ENCODE data around the gene CHCHD3. TPM values are rescaled to one million over a fixed set of nuclear protein-coding genes. Genes with fewer than 3 reads are reported as not detected.

CHCHD3 gene
- total RNA-seq, 1 donor from 2014 or later, result 50.6 TPM

DNA sequence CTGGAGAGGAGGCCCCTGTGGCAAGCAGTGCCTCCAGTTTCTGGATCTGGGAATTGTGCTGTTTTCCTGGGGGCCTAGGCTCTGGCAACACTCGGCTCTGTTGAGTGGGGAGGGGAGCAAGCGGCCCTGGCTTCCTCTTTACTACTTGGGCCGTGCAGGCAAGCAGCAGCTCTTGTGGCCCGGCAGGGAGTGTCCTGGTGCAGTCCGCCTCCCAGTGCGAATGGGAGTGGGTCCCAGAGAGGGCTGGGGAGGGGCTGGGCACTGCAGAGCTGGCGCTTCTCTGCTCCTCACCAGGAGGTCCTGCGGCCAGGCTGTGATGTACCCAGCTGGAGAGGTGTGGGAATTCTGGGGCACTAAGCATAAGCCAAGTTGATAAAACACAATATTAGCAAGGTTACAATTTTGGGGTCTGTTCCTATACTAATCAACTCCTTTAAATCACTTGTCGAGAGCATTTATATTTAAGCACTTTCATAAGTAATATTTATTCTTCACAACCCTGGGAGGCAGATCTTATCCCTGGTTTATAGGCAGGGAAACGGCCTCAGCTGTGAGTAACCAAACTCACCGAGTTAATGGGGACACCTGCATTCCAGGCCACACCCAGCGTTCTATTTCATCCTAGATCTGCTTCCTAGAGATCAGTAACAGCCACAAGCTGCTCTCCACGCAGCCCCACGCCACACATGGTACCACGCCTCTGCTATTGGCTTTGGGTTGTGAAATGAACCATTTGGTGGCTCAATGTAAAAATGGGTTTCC is 322.2 kb downstream of the CHCHD3 start:
- TF ChIP-seq POLR2A (IDR thresholded peaks at IDR 0.05) (no peak), POLR2AphosphoS5 (IDR thresholded peaks at IDR 0.05; ENCODE audit: insufficient read depth in 1 of 2, low read depth in 1 of 2) (no peak)
- TF ChIP-seq, protein P1, sequence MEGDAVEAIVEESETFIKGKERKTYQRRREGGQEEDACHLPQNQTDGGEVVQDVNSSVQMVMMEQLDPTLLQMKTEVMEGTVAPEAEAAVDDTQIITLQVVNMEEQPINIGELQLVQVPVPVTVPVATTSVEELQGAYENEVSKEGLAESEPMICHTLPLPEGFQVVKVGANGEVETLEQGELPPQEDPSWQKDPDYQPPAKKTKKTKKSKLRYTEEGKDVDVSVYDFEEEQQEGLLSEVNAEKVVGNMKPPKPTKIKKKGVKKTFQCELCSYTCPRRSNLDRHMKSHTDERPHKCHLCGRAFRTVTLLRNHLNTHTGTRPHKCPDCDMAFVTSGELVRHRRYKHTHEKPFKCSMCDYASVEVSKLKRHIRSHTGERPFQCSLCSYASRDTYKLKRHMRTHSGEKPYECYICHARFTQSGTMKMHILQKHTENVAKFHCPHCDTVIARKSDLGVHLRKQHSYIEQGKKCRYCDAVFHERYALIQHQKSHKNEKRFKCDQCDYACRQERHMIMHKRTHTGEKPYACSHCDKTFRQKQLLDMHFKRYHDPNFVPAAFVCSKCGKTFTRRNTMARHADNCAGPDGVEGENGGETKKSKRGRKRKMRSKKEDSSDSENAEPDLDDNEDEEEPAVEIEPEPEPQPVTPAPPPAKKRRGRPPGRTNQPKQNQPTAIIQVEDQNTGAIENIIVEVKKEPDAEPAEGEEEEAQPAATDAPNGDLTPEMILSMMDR (IDR thresholded peaks at IDR 0.05), result no peak
- Histone ChIP-seq H3K27me3 (no peaks in the 10 kb centered on the region), H3K9me3 (no peaks in the 10 kb centered on the region), H3K4me3 (no peak overlapping the region), H3K36me3 (no peaks in the 10 kb centered on the region), H3K27ac (no peak overlapping the region), H3K4me1 (no peaks in the 10 kb centered on the region)
- intact Hi-C loops (cut with DNase I), result no loop called here
- DNase-seq (ENCODE audit: extremely low spot score in 2 of 2), result no peak

DNA sequence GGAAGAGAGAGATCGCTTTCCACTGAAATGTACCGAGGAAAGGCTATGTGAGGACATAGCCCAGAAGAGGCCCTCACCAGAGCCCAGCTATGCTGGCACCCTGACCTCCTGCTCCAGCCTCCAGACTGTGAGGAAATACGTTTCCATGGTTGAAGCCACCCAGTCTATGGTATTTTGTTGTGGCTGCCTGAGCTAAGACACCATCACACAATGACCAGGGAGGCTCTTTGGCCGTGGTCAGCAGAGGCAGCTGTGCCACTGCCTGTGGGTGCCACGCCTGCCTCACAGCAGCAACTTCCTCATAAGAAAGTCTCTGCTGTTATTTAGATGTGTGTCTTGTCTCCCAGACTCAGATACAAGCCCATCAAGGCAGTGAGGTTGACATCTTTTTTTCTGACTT is 322.9 kb downstream of the CHCHD3 start:
- TF ChIP-seq POLR2A (IDR thresholded peaks at IDR 0.05) (no peak), POLR2AphosphoS5 (IDR thresholded peaks at IDR 0.05; ENCODE audit: insufficient read depth in 1 of 2, low read depth in 1 of 2) (no peak)
- TF ChIP-seq, protein P1 (IDR thresholded peaks at IDR 0.05), result no peak
- no peak for DNase-seq (ENCODE audit: extremely low spot score in 2 of 2)
- Histone ChIP-seq H3K4me1 (no peaks in the 10 kb centered on the region), H3K36me3 (no peaks in the 10 kb centered on the region), H3K9me3 (no peaks in the 10 kb centered on the region), H3K27ac (no peak overlapping the region), H3K4me3 (no peak overlapping the region), H3K27me3 (no peaks in the 10 kb centered on the region)
- intact Hi-C loops (cut with DNase I), result no loop called here

- intact Hi-C loops (cut with DNase I), result no loop called here
- no peak for DNase-seq (ENCODE audit: extremely low spot score in 2 of 2)
- no peaks in the 10 kb centered on the region for H3K4me1 ChIP-seq
- no peak overlapping the region for H3K4me3 ChIP-seq
- H3K27me3 ChIP-seq, result no peaks in the 10 kb centered on the region
- no peaks in the 10 kb centered on the region for H3K9me3 ChIP-seq
- H3K36me3 ChIP-seq, result no peaks in the 10 kb centered on the region
- no peak overlapping the region for H3K27ac ChIP-seq
- TF ChIP-seq POLR2A (IDR thresholded peaks at IDR 0.05), result no peak
- TF ChIP-seq, protein P1 (IDR thresholded peaks at IDR 0.05), result no peak
- TF ChIP-seq POLR2AphosphoS5 (IDR thresholded peaks at IDR 0.05; ENCODE audit: insufficient read depth in 1 of 2, low read depth in 1 of 2), result no peak
These were observed 324.1 kb downstream of the CHCHD3 start for GRCh38 chr7:132757783-132758182.

DNA sequence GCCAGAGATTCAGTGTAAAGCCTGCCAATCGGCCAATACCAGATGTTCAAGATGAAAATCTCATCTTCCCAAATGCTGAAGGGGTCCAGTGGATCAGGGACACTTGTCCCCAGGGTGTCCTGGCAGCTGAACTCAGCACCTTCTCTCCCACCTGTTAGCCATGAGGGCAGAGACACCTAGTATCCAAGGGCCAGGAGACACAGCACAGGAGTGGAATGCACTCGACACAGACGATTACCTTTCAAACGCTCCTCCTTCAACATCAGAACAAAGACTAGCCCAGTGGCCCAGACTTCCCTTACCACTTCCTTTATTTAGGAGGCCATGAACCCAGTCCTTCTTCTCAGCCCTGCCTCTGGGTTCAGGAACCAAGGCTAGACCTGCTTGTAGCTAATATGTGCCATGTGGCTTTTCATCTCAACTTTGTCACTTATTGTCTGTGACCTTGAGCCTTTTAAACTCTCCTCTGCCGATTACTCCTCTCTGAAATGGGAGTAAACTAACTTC is 325.4 kb downstream of the CHCHD3 start:
- Histone ChIP-seq H3K4me3 (no peak overlapping the region), H3K27ac (no peak overlapping the region), H3K36me3 (no peaks in the 10 kb centered on the region), H3K27me3 (no peaks in the 10 kb centered on the region), H3K9me3 (no peaks in the 10 kb centered on the region), H3K4me1 (no peaks in the 10 kb centered on the region)
- DNase-seq (ENCODE audit: extremely low spot score in 2 of 2), result no peak
- TF ChIP-seq POLR2A (IDR thresholded peaks at IDR 0.05), result no peak
- TF ChIP-seq, protein P1 (IDR thresholded peaks at IDR 0.05), result no peak
- no peak for TF ChIP-seq POLR2AphosphoS5 (IDR thresholded peaks at IDR 0.05; ENCODE audit: insufficient read depth in 1 of 2, low read depth in 1 of 2)
- intact Hi-C loops (cut with DNase I), result no loop called here

Data from vagina (tissue), 2 donors.